ENCODE data around the gene VPS35. TPM values are rescaled to one million over a fixed set of nuclear protein-coding genes. Genes with fewer than 3 reads are reported as not detected.

Gene VPS35
- total and polyA plus RNA-seq, 3 experiments from 2014 or later: 69.2 to 89.8 (median 89.0) TPM

DNA sequence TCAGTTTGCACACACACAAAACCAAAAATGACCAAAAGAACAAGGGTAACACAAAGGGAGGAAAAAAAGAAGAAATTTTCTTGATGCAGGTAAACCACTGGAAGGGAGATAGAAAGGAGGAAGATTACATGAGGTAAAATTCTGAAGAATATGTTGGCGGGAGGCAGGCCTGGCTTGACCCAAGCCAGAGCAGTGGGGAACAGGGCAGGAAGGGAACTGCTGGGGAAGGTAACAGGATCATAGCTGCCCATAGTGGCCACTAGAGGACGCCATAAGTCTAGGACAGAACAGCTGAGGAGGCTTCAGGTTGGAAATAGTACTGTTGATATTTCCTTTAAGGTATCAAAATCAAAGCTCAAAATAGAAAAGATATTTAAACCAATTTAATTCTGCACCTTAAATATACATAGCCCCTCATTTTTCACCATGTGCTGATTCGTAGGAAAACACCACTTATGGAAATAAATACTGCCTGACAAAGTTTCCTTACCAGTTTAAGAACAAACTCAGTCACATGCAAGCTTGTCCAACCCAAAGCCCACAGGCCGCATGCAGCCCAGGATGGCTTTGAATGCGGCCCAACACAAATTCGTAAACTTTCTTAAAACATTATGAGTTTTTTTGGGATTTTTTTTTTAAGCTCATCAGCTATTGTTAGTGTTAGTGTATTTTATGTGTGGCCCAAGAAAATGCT lies 15.5 kb downstream of the VPS35 start:
- no peaks in the 10 kb centered on the region for H3K4me1 Mint-ChIP-seq
- Histone ChIP-seq H3K27me3 (ENCODE audit: insufficient read depth, low read length, poor library complexity, severe bottlenecking) (no peaks in the 10 kb centered on the region), H3K36me3 (ENCODE audit: insufficient read depth, low read length) (peaks cover 27% of the 10 kb centered on the region), H3K9me3 (ENCODE audit: low read length) (no peaks in the 10 kb centered on the region), H3K4me3 (ENCODE audit: low read length) (no peak overlapping the region), H3K27ac (ENCODE audit: low read depth, low read length) (no peak overlapping the region), H3K4me1 (ENCODE audit: insufficient read depth, low read length) (no peaks in the 10 kb centered on the region)
- H3K9me3 Mint-ChIP-seq: no peaks in the 10 kb centered on the region
- ChIA-PET CTCF (interaction anchor here (0.7 to 2.3 kb wide), 13 partner anchors 9 to 257 kb away, joined by 3 to 30 read pairs (median 4); no protein-coding TSS in a partner anchor), POLR2A (no interaction called here)
- peak; percentile 16 to 64 (median 36) for DNase-seq
- peak overlapping the region in 2 of 8 donors; percentile 56 to 58 for H3K27ac Mint-ChIP-seq
- peaks cover 4 to 88% (median 24%) of the 10 kb centered on the region in 3 donors for H3K36me3 Mint-ChIP-seq
- H3K4me3 Mint-ChIP-seq: no peak overlapping the region
- H3K27me3 Mint-ChIP-seq: no peaks in the 10 kb centered on the region

DNA sequence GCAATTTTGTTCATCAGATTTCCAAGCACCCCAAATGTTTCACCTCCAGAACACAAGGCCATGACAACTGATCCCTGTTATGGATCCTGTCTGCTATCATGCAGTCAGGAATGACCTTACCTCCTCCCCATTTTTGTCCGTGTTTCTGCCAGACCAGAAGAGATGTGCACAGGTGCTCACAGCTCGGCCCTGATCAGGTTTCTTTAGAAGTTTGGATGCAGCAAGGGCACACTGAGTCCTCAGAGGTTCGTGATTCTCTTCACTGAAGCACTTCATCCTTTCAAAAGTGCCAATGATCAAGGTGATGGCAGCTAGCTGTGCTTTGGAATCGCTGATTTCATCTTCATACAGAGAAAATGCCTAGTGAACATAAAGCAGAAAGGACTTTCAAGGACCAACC lies 26.9 kb downstream of the VPS35 start:
- CTCF ChIA-PET: no interaction called here
- no peak overlapping the region for H3K27ac Mint-ChIP-seq
- no peaks in the 10 kb centered on the region for H3K9me3 Mint-ChIP-seq
- no peak for DNase-seq
- H3K4me1 ChIP-seq (ENCODE audit: insufficient read depth, low read length): no peaks in the 10 kb centered on the region
- H3K4me1 Mint-ChIP-seq: peaks cover 0 to 7% (median 1%) of the 10 kb centered on the region in 3 donors
- no peak overlapping the region for H3K4me3 Mint-ChIP-seq
- no peaks in the 10 kb centered on the region for H3K27me3 ChIP-seq (ENCODE audit: insufficient read depth, low read length, poor library complexity, severe bottlenecking)
- POLR2A ChIA-PET: no interaction called here
- no peak overlapping the region for H3K27ac ChIP-seq (ENCODE audit: low read depth, low read length)
- H3K27me3 Mint-ChIP-seq: no peaks in the 10 kb centered on the region
- H3K9me3 ChIP-seq (ENCODE audit: low read length): no peaks in the 10 kb centered on the region
- peaks cover 0 to 70% (median 12%) of the 10 kb centered on the region in 3 donors for H3K36me3 Mint-ChIP-seq
- H3K36me3 ChIP-seq (ENCODE audit: insufficient read depth, low read length): peaks cover 19% of the 10 kb centered on the region
- H3K4me3 ChIP-seq (ENCODE audit: low read length): no peak overlapping the region

GRCh38 chr16:46658925-46659324 lies 30.1 kb downstream of the VPS35 start:
- Mint-ChIP-seq H3K27ac (peak overlapping the region in 6 of 8 donors; percentile 4 to 78 (median 32)), H3K36me3 (peaks cover 0 to 54% (median 9%) of the 10 kb centered on the region in 3 donors), H3K4me1 (peaks cover 0 to 7% (median 1%) of the 10 kb centered on the region in 3 donors), H3K9me3 (no peaks in the 10 kb centered on the region), H3K4me3 (no peak overlapping the region), H3K27me3 (no peaks in the 10 kb centered on the region)
- H3K9me3 ChIP-seq (ENCODE audit: low read length): no peaks in the 10 kb centered on the region
- peaks cover 19% of the 10 kb centered on the region for H3K36me3 ChIP-seq (ENCODE audit: insufficient read depth, low read length)
- H3K4me3 ChIP-seq (ENCODE audit: low read length): no peak overlapping the region
- no peak for DNase-seq
- ChIA-PET POLR2A (no interaction called here), CTCF (interaction anchor here (2.3 kb wide), 1 partner anchor 15 kb away, joined by 4 read pairs; no protein-coding TSS in a partner anchor)
- no peak overlapping the region for H3K27ac ChIP-seq (ENCODE audit: low read depth, low read length)
- no peaks in the 10 kb centered on the region for H3K27me3 ChIP-seq (ENCODE audit: insufficient read depth, low read length, poor library complexity, severe bottlenecking)
- H3K4me1 ChIP-seq (ENCODE audit: insufficient read depth, low read length): no peaks in the 10 kb centered on the region

DNA sequence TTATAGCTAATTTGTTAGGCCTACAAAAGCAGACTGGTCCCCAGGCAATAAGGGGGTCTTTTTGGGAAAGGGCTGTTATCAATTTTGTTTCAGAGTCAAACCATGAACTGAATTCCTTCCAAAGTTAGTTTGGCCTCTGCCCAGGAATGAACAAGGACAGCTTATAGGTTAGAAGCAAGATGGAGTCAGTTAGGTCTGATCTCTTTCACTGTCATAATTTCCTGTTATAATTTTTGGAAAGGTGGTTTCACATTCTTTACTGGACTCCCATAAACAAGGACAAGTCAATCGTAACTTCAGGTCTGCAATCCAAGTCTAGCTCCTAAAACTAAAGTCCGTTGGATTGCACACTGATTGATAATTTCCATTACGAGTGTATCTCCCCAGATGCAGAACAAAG lies 37.7 kb downstream of the VPS35 start:
- Histone ChIP-seq H3K4me3 (ENCODE audit: low read length) (no peak overlapping the region), H3K27me3 (ENCODE audit: insufficient read depth, low read length, poor library complexity, severe bottlenecking) (no peaks in the 10 kb centered on the region), H3K4me1 (ENCODE audit: insufficient read depth, low read length) (no peaks in the 10 kb centered on the region), H3K36me3 (ENCODE audit: insufficient read depth, low read length) (no peaks in the 10 kb centered on the region), H3K9me3 (ENCODE audit: low read length) (no peaks in the 10 kb centered on the region), H3K27ac (ENCODE audit: low read depth, low read length) (no peak overlapping the region)
- Mint-ChIP-seq H3K36me3 (peaks cover 0 to 14% (median 11%) of the 10 kb centered on the region in 3 donors), H3K4me1 (no peaks in the 10 kb centered on the region), H3K4me3 (no peak overlapping the region), H3K27me3 (no peaks in the 10 kb centered on the region), H3K9me3 (peaks cover 0 to 2% (median 0%) of the 10 kb centered on the region in 5 donors), H3K27ac (no peak overlapping the region)
- ChIA-PET CTCF (interaction anchor here (1.2 kb wide), 1 partner anchor 139 kb away, joined by 3 read pairs; no protein-coding TSS in a partner anchor), POLR2A (interaction anchor here (0.6 kb wide), 1 partner anchor 1957 kb away, joined by 3 read pairs; no protein-coding TSS in a partner anchor)
- no peak for DNase-seq

- no peak for DNase-seq
- Histone ChIP-seq H3K27ac (ENCODE audit: low read depth, low read length) (no peak overlapping the region), H3K27me3 (ENCODE audit: insufficient read depth, low read length, poor library complexity, severe bottlenecking) (no peaks in the 10 kb centered on the region), H3K36me3 (ENCODE audit: insufficient read depth, low read length) (no peaks in the 10 kb centered on the region), H3K9me3 (ENCODE audit: low read length) (no peaks in the 10 kb centered on the region), H3K4me1 (ENCODE audit: insufficient read depth, low read length) (no peaks in the 10 kb centered on the region), H3K4me3 (ENCODE audit: low read length) (no peak overlapping the region)
- CTCF ChIA-PET: interaction anchor here (1.2 kb wide), 1 partner anchor 138 kb away, joined by 3 read pairs; no protein-coding TSS in a partner anchor
- H3K36me3 Mint-ChIP-seq: peaks cover 6 to 9% (median 9%) of the 10 kb centered on the region in 3 donors
- POLR2A ChIA-PET: no interaction called here
- peaks cover 0 to 6% (median 0%) of the 10 kb centered on the region in 5 donors for H3K9me3 Mint-ChIP-seq
- no peak overlapping the region for H3K4me3 Mint-ChIP-seq
- H3K27me3 Mint-ChIP-seq: no peaks in the 10 kb centered on the region
- H3K27ac Mint-ChIP-seq: no peak overlapping the region
- no peaks in the 10 kb centered on the region for H3K4me1 Mint-ChIP-seq
Measured at GRCh38 chr16:46650254-46650623, 38.7 kb downstream of the VPS35 start.

GRCh38 chr16:46649588-46650253 lies 39.3 kb downstream of the VPS35 start:
- H3K4me3 ChIP-seq (ENCODE audit: low read length): no peak overlapping the region
- H3K4me1 ChIP-seq (ENCODE audit: insufficient read depth, low read length): no peaks in the 10 kb centered on the region
- H3K4me3 Mint-ChIP-seq: no peak overlapping the region
- no peaks in the 10 kb centered on the region for H3K36me3 ChIP-seq (ENCODE audit: insufficient read depth, low read length)
- H3K27ac Mint-ChIP-seq: no peak overlapping the region
- peaks cover 6 to 14% (median 7%) of the 10 kb centered on the region in 3 donors for H3K36me3 Mint-ChIP-seq
- DNase-seq: no peak
- peaks cover 4 to 11% (median 4%) of the 10 kb centered on the region in 5 donors for H3K9me3 Mint-ChIP-seq
- no peaks in the 10 kb centered on the region for H3K27me3 ChIP-seq (ENCODE audit: insufficient read depth, low read length, poor library complexity, severe bottlenecking)
- no peaks in the 10 kb centered on the region for H3K27me3 Mint-ChIP-seq
- CTCF ChIA-PET: no interaction called here
- no peak overlapping the region for H3K27ac ChIP-seq (ENCODE audit: low read depth, low read length)
- H3K9me3 ChIP-seq (ENCODE audit: low read length): no peaks in the 10 kb centered on the region
- POLR2A ChIA-PET: no interaction called here
- no peaks in the 10 kb centered on the region for H3K4me1 Mint-ChIP-seq

- H3K36me3 Mint-ChIP-seq: peaks cover 7 to 25% (median 14%) of the 10 kb centered on the region in 3 donors
- H3K27ac Mint-ChIP-seq: no peak overlapping the region
- no peaks in the 10 kb centered on the region for H3K9me3 ChIP-seq (ENCODE audit: low read length)
- H3K4me3 Mint-ChIP-seq: no peak overlapping the region
- no peaks in the 10 kb centered on the region for H3K4me1 Mint-ChIP-seq
- H3K4me3 ChIP-seq (ENCODE audit: low read length): no peak overlapping the region
- peaks cover 0 to 1% of the 10 kb centered on the region in 2 donors for H3K27me3 Mint-ChIP-seq
- H3K9me3 Mint-ChIP-seq: peaks cover 11 to 22% (median 14%) of the 10 kb centered on the region in 5 donors
- POLR2A ChIA-PET: no interaction called here
- H3K4me1 ChIP-seq (ENCODE audit: insufficient read depth, low read length): no peaks in the 10 kb centered on the region
- no peaks in the 10 kb centered on the region for H3K36me3 ChIP-seq (ENCODE audit: insufficient read depth, low read length)
- CTCF ChIA-PET: no interaction called here
- H3K27me3 ChIP-seq (ENCODE audit: insufficient read depth, low read length, poor library complexity, severe bottlenecking): no peaks in the 10 kb centered on the region
- no peak overlapping the region for H3K27ac ChIP-seq (ENCODE audit: low read depth, low read length)
- no peak for DNase-seq
Measured at GRCh38 chr16:46648656-46649055, 40.3 kb downstream of the VPS35 start.

Data from CD8-positive, alpha-beta memory T cell (primary cell).